A549 (cell line): ENCODE data around the gene MKNK1.

Experiments used
- BHLHE40 ChIP-seq: IDR thresholded peaks from 2 replicates; pipeline ENCODE4 v1.6.1; 2012; ENCODE audit warnings: low read depth, low read length, inconsistent platforms
- CBX2 ChIP-seq: fragments of 200-600 bp; sonication (generic); IDR thresholded peaks from 2 replicates; pipeline ENCODE4 v1.6.1; 2016; ENCODE audit warnings: low read depth, mild to moderate bottlenecking, borderline replicate concordance
- CBX8 ChIP-seq: fragments of 200-600 bp; sonication (generic); IDR thresholded peaks from 2 replicates; pipeline ENCODE4 v1.6.1; 2016
- CEBPB ChIP-seq, 2 experiments: fragments of >200 bp in 1 of 2; sonication (Bioruptor Twin) in 1 of 2; formaldehyde crosslinking in 1 of 2; IDR thresholded peaks; 2 replicates each; pipeline ENCODE4 v1.6.1; 2012 to 2016
- CHD2 ChIP-seq: fragments of 150-350 bp; IDR thresholded peaks from 2 replicates; pipeline ENCODE4 v1.6.1; 2014; ENCODE audit warnings: low read length; ENCODE audit not compliant: partially characterized antibody
- ESRRA ChIP-seq: fragments of 150-350 bp; IDR thresholded peaks from 2 replicates; pipeline ENCODE4 v1.6.1; 2014; ENCODE audit warnings: mild to moderate bottlenecking, low read length, borderline replicate concordance
- GATA3 ChIP-seq: IDR thresholded peaks from 2 replicates; pipeline ENCODE4 v1.6.1; 2012; ENCODE audit warnings: borderline replicate concordance
- JUN ChIP-seq, 2 experiments: fragments of >200 bp; sonication (Bioruptor Twin); formaldehyde crosslinking; IDR thresholded peaks; 2 replicates in 1 of 2; 3 replicates in 1 of 2; pipeline ENCODE4 v1.6.1; 2016 to 2017
- NR3C1 ChIP-seq: fragments of >200 bp; sonication (Bioruptor Twin); formaldehyde crosslinking; IDR thresholded peaks from 3 replicates; pipeline ENCODE4 v1.6.1; 2017
- POLR2A ChIP-seq: IDR thresholded peaks from 2 replicates; pipeline ENCODE4 v1.6.1; 2012; ENCODE audit warnings: mild to moderate bottlenecking, low read length
- ZSCAN20 ChIP-seq: fragments of 250-450 bp; sonication (Bioruptor Pico); IDR thresholded peaks from 2 replicates; pipeline ENCODE4 v1.8.0; 2022; ENCODE audit warnings: mild to moderate bottlenecking, moderate library complexity
- TF ChIP-seq, protein P1 (sequence below): fragments of 200-600 bp; sonication (generic); IDR thresholded peaks from 2 replicates; pipeline ENCODE4 v1.6.1; 2016; ENCODE audit warnings: antibody characterized with exemption, mild to moderate bottlenecking, moderate library complexity
- TF ChIP-seq, protein P2 (sequence below): fragments of 450-650 bp; IDR thresholded peaks from 2 replicates; pipeline ENCODE4 v1.6.1; 2014; ENCODE audit warnings: antibody characterized with exemption
- TF ChIP-seq, protein P3 (sequence below): fragments of >200 bp; sonication (Bioruptor Twin); formaldehyde crosslinking; IDR thresholded peaks from 3 replicates; pipeline ENCODE4 v1.5.1; 2016

DNA sequence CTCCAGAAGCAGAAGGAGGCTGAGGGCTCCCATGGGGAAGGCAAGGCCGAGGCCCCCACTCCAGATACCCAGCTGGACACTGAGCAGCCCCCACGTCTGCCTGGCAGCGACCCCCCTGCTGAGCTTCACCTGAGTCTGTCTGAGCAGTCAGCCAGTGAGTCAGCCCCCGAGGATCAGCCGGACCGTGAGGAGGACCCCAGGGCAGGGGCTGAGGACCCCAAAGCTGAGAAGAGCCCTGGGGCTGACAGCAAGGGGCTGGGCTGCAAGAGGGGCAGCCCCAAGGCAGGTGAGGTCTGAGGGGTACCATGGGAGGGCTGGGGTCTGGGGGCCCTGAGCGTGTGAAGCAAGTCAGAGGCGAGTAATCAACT, 93.1 kb downstream of the MKNK1 start:
- TF ChIP-seq GATA3 (no peak), POLR2A (no peak), ZSCAN20 (CRISPR knock-in tag) (no peak), CBX8 (no peak), ESRRA (no peak), NR3C1 (no peak), JUN (IDR thresholded peaks at IDR 0.05) (no peak), CEBPB (IDR thresholded peaks at IDR 0.05) (no peak), BHLHE40 (no peak), CBX2 (no peak), CHD2 (no peak)
- TF ChIP-seq, protein P1, sequence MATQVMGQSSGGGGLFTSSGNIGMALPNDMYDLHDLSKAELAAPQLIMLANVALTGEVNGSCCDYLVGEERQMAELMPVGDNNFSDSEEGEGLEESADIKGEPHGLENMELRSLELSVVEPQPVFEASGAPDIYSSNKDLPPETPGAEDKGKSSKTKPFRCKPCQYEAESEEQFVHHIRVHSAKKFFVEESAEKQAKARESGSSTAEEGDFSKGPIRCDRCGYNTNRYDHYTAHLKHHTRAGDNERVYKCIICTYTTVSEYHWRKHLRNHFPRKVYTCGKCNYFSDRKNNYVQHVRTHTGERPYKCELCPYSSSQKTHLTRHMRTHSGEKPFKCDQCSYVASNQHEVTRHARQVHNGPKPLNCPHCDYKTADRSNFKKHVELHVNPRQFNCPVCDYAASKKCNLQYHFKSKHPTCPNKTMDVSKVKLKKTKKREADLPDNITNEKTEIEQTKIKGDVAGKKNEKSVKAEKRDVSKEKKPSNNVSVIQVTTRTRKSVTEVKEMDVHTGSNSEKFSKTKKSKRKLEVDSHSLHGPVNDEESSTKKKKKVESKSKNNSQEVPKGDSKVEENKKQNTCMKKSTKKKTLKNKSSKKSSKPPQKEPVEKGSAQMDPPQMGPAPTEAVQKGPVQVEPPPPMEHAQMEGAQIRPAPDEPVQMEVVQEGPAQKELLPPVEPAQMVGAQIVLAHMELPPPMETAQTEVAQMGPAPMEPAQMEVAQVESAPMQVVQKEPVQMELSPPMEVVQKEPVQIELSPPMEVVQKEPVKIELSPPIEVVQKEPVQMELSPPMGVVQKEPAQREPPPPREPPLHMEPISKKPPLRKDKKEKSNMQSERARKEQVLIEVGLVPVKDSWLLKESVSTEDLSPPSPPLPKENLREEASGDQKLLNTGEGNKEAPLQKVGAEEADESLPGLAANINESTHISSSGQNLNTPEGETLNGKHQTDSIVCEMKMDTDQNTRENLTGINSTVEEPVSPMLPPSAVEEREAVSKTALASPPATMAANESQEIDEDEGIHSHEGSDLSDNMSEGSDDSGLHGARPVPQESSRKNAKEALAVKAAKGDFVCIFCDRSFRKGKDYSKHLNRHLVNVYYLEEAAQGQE: no peak
- TF ChIP-seq, protein P2, sequence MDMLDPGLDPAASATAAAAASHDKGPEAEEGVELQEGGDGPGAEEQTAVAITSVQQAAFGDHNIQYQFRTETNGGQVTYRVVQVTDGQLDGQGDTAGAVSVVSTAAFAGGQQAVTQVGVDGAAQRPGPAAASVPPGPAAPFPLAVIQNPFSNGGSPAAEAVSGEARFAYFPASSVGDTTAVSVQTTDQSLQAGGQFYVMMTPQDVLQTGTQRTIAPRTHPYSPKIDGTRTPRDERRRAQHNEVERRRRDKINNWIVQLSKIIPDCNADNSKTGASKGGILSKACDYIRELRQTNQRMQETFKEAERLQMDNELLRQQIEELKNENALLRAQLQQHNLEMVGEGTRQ: no peak
- TF ChIP-seq, protein P3, sequence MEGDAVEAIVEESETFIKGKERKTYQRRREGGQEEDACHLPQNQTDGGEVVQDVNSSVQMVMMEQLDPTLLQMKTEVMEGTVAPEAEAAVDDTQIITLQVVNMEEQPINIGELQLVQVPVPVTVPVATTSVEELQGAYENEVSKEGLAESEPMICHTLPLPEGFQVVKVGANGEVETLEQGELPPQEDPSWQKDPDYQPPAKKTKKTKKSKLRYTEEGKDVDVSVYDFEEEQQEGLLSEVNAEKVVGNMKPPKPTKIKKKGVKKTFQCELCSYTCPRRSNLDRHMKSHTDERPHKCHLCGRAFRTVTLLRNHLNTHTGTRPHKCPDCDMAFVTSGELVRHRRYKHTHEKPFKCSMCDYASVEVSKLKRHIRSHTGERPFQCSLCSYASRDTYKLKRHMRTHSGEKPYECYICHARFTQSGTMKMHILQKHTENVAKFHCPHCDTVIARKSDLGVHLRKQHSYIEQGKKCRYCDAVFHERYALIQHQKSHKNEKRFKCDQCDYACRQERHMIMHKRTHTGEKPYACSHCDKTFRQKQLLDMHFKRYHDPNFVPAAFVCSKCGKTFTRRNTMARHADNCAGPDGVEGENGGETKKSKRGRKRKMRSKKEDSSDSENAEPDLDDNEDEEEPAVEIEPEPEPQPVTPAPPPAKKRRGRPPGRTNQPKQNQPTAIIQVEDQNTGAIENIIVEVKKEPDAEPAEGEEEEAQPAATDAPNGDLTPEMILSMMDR: no peak
